ENCODE measurements around the gene PLCD4.

PLCD4 gene

GRCh38 chr2:218607436-218608115 lies at the start of gene PLCD4:
TSS of gene PLCD4 (plus strand) at chr2:218607899. CDS start at chr2:218615740, 7,841 bp downstream.
- DNase-seq (ENCODE audit: low read depth in 1 of 2, low spot score in 1 of 2) = peak; percentile 16 to 64
- in situ Hi-C loops (cut with HindIII; ENCODE audit: low pct_unique_long_range_greater_than_20kb, low sequenced_read_pairs) = no loop called here
- TF ChIP-seq JUND (IDR thresholded peaks at IDR 0.05; ENCODE audit: low read depth) = no peak

- in situ Hi-C loops (cut with HindIII; ENCODE audit: low pct_unique_long_range_greater_than_20kb, low sequenced_read_pairs) = no loop called here
- TF ChIP-seq JUND (IDR thresholded peaks at IDR 0.05; ENCODE audit: low read depth) = no peak
- DNase-seq (ENCODE audit: low read depth in 1 of 2, low spot score in 1 of 2) = no peak
Observed at GRCh38 chr2:218557941-218558340, 49.8 kb upstream of the PLCD4 start.

- no peak for DNase-seq (ENCODE audit: low read depth in 1 of 2, low spot score in 1 of 2)
- in situ Hi-C loops (cut with HindIII; ENCODE audit: low pct_unique_long_range_greater_than_20kb, low sequenced_read_pairs) = no loop called here
- no peak for TF ChIP-seq JUND (IDR thresholded peaks at IDR 0.05; ENCODE audit: low read depth)
Observed at GRCh38 chr2:218558986-218559385, 48.7 kb upstream of the PLCD4 start.

- no peak for DNase-seq (ENCODE audit: low read depth in 1 of 2, low spot score in 1 of 2)
- no peak for TF ChIP-seq JUND (IDR thresholded peaks at IDR 0.05; ENCODE audit: low read depth)
- in situ Hi-C loops (cut with HindIII; ENCODE audit: low pct_unique_long_range_greater_than_20kb, low sequenced_read_pairs) = no loop called here
Observed at GRCh38 chr2:218564056-218564455, 43.6 kb upstream of the PLCD4 start.

- no peak for DNase-seq (ENCODE audit: low read depth in 1 of 2, low spot score in 1 of 2)
- no peak for TF ChIP-seq JUND (IDR thresholded peaks at IDR 0.05; ENCODE audit: low read depth)
- in situ Hi-C loops (cut with HindIII; ENCODE audit: low pct_unique_long_range_greater_than_20kb, low sequenced_read_pairs) = no loop called here
Observed at GRCh38 chr2:218566296-218566695, 41.4 kb upstream of the PLCD4 start.

- in situ Hi-C loops (cut with HindIII; ENCODE audit: low pct_unique_long_range_greater_than_20kb, low sequenced_read_pairs) = no loop called here
- no peak for TF ChIP-seq JUND (IDR thresholded peaks at IDR 0.05; ENCODE audit: low read depth)
- no peak for DNase-seq (ENCODE audit: low read depth in 1 of 2, low spot score in 1 of 2)
Observed at GRCh38 chr2:218567797-218568189, 39.9 kb upstream of the PLCD4 start.

GRCh38 chr2:218568190-218569037 lies 39.3 kb upstream of the PLCD4 start, which contains the start of the genes CNOT9 and USP37:
TSS of gene CNOT9 (plus strand) at chr2:218568839. CDS start at chr2:218568955, 116 bp downstream.
TSS of gene USP37 (minus strand) at chr2:218568351. CDS start at chr2:218558653, 9,698 bp downstream.
- in situ Hi-C loops (cut with HindIII; ENCODE audit: low pct_unique_long_range_greater_than_20kb, low sequenced_read_pairs) = no loop called here
- no peak for TF ChIP-seq JUND (IDR thresholded peaks at IDR 0.05; ENCODE audit: low read depth)
- DNase-seq (ENCODE audit: low read depth in 1 of 2, low spot score in 1 of 2) = peak; percentile 86 to 97

- in situ Hi-C loops (cut with HindIII; ENCODE audit: low pct_unique_long_range_greater_than_20kb, low sequenced_read_pairs) = no loop called here
- peak in 1 of 2 experiments; percentile 46 for DNase-seq (ENCODE audit: low read depth in 1 of 2, low spot score in 1 of 2)
- TF ChIP-seq JUND (IDR thresholded peaks at IDR 0.05; ENCODE audit: low read depth) = no peak
Observed at GRCh38 chr2:218569038-218569431, 38.7 kb upstream of the PLCD4 start.

GRCh38 chr2:218569661-218570500 lies 37.8 kb upstream of the PLCD4 start:
- DNase-seq (ENCODE audit: low read depth in 1 of 2, low spot score in 1 of 2) = peak in 1 of 2 experiments; percentile 27
- in situ Hi-C loops (cut with HindIII; ENCODE audit: low pct_unique_long_range_greater_than_20kb, low sequenced_read_pairs) = no loop called here

GRCh38 chr2:218570850-218571249 lies 36.8 kb upstream of the PLCD4 start:
- in situ Hi-C loops (cut with HindIII; ENCODE audit: low pct_unique_long_range_greater_than_20kb, low sequenced_read_pairs) = no loop called here
- no peak for DNase-seq (ENCODE audit: low read depth in 1 of 2, low spot score in 1 of 2)
- TF ChIP-seq JUND (IDR thresholded peaks at IDR 0.05; ENCODE audit: low read depth) = no peak

More at GRCh38 chr2:218569661-218570500, 37.8 kb upstream of the PLCD4 start:
- TF ChIP-seq JUND (IDR thresholded peaks at IDR 0.05; ENCODE audit: low read depth) = no peak

GRCh38 chr2:218576854-218577253 lies 30.8 kb upstream of the PLCD4 start:
- in situ Hi-C loops (cut with HindIII; ENCODE audit: low pct_unique_long_range_greater_than_20kb, low sequenced_read_pairs) = no loop called here
- no peak for TF ChIP-seq JUND (IDR thresholded peaks at IDR 0.05; ENCODE audit: low read depth)
- no peak for DNase-seq (ENCODE audit: low read depth in 1 of 2, low spot score in 1 of 2)

- no peak for DNase-seq (ENCODE audit: low read depth in 1 of 2, low spot score in 1 of 2)
- in situ Hi-C loops (cut with HindIII; ENCODE audit: low pct_unique_long_range_greater_than_20kb, low sequenced_read_pairs) = no loop called here
- no peak for TF ChIP-seq JUND (IDR thresholded peaks at IDR 0.05; ENCODE audit: low read depth)
Observed at GRCh38 chr2:218577482-218578220, 30.0 kb upstream of the PLCD4 start.
